Spleen (tissue), 11 donors: Measurements from ENCODE around the gene OR13C4. TPM values are rescaled to one million over a fixed set of nuclear protein-coding genes. Genes with fewer than 3 reads are reported as not detected.
"Not testable (repeated sequence)": the region's sequence is repeated elsewhere in the genome, so short reads cannot be mapped to it uniquely, and the experiment has no call there.

ENCODE experiments used
- DNase-seq: peaks from one replicate; pipeline ENCODE4 v3.0.0-alpha.2; 2020
- H3K27ac ChIP-seq, 8 donors: fragments of 200-600 bp; sonication (generic) in 7 of 8; 1 replicate in 4 of 8; 2 replicates in 4 of 8; pipeline versions ENCODE4 v1.5.0 to v1.8.0; 2016 to 2021; ENCODE audit warnings: inconsistent platforms in 4 of 8, mild to moderate bottlenecking in 4 of 8, moderate library complexity in 1 of 8
- H3K27me3 ChIP-seq, 7 donors: fragments of 200-600 bp; sonication (generic) in 6 of 7; replicated peaks in 1 of 7; 1 replicate in 4 of 7; 2 replicates in 3 of 7; pipeline versions ENCODE4 v1.5.0 to v1.8.0; 2016 to 2021; ENCODE audit warnings: inconsistent platforms in 3 of 7, mild to moderate bottlenecking in 1 of 7
- H3K36me3 ChIP-seq, 6 donors: fragments of 200-600 bp; sonication (generic) in 5 of 6; 1 replicate in 4 of 6; 2 replicates in 2 of 6; pipeline versions ENCODE4 v1.5.0 to v1.8.0; 2016 to 2021; ENCODE audit warnings: inconsistent platforms in 2 of 6
- H3K4me1 ChIP-seq, 6 donors: fragments of 200-600 bp; sonication (generic) in 5 of 6; 1 replicate in 3 of 6; 2 replicates in 3 of 6; pipeline versions ENCODE4 v1.5.0 to v1.8.0; 2016 to 2021; ENCODE audit warnings: inconsistent platforms in 3 of 6
- H3K4me3 ChIP-seq, 8 donors: fragments of 200-600 bp; sonication (generic) in 7 of 8; 1 replicate in 4 of 8; 2 replicates in 4 of 8; pipeline versions ENCODE4 v1.5.0 to v1.8.0; 2016 to 2021; ENCODE audit warnings: inconsistent platforms in 4 of 8, mild to moderate bottlenecking in 4 of 8, moderate library complexity in 2 of 8
- H3K9me3 ChIP-seq, 8 donors: fragments of 200-600 bp; sonication (generic) in 7 of 8; 1 replicate in 4 of 8; 2 replicates in 4 of 8; pipeline versions ENCODE4 v1.5.0 to v1.8.0; 2016 to 2021; ENCODE audit warnings: inconsistent platforms in 4 of 8
- POLR2A ChIP-seq, 3 donors: fragments of 450-650 bp; IDR thresholded peaks; one replicate each; pipeline ENCODE4 v1.5.1; 2017; ENCODE audit warnings: antibody characterized with exemption in 3 of 3, mild to moderate bottlenecking in 1 of 3
- POLR2AphosphoS5 ChIP-seq, 3 donors: sonication (generic); formaldehyde crosslinking; IDR thresholded peaks; one replicate each; pipeline ENCODE4 v1.5.1; 2017; ENCODE audit warnings: antibody characterized with exemption in 3 of 3
- WGBS, 5 donors: extraction: QIAGEN DNeasy Blood & Tissue Kit in 3 of 5; methylation state at CpG; one replicate each; pipeline versions ENCODE4 v1.1.5 to v1.1.7; 2013 to 2018; 5-methylcytosine and 5-hydroxymethylcytosine counted together
- intact Hi-C: fragments of 100-400 bp; cut with DNase I; formaldehyde crosslinking; loops from one replicate; pipeline ENCODE4 v1.15.0; 2023; ENCODE audit warnings: low total_unique reads
- polyA plus RNA-seq, 3 donors: library from polyadenylated mRNA; stranded (reverse); fragments of 200-250 nt; gene quantifications; one replicate each; pipeline ENCODE4 v1.2.1, GENCODE V29; 2013
- total RNA-seq, 7 donors: library from RNA; depleted of rRNA in 3 of 7; stranded (reverse); fragments of >200 nt in 3 of 7; fragmentation: NEBNext Ultra II Directional in 4 of 7; extraction: Animal tissue kit (Norgen Biotek cat#: 25700) in 4 of 7; gene quantifications; one replicate each; pipeline versions ENCODE4 v1.1.0 to v1.2.1, GENCODE V29; 2016 to 2021
- TF ChIP-seq, protein P1 (sequence below), 11 experiments: fragments of 200-600 bp in 7 of 11; fragments of 450-650 bp in 4 of 11; sonication (generic) in 4 of 11; IDR thresholded peaks in 8 of 11; conservative IDR thresholded peaks in 3 of 11; 1 replicate in 7 of 11; 2 replicates in 4 of 11; pipeline versions ENCODE4 v1.4.0 to v1.8.0; 2016 to 2021; ENCODE audit warnings: antibody characterized with exemption in 11 of 11, inconsistent platforms in 4 of 11, mild to moderate bottlenecking in 1 of 11
- donor health status: healthy with polysubstance abuse.
- donor health status: DM: no; HTN: no; CAD: no; lungs with moderate emphysema.
- donor health status: DM: no; HTN: no; CAD: no.
- donor health status: Bipolar disorder and iron deficiency.
- donor health status: healthy.
- donor health status: DM: no; HTN: no; CAD: no.
- donor health status: DM: yes; HTN: yes; CAD: no.

The OR13C4 gene
- total and polyA plus RNA-seq, 10 donors: not detected

- WGBS, 5 donors: 82 to 88% (median 87%) methylated on average over 4 of the region's 4 CpGs
- Histone ChIP-seq H3K9me3 (no peaks in the 10 kb centered on the region), H3K4me1 (no peaks in the 10 kb centered on the region), H3K36me3 (no peaks in the 10 kb centered on the region), H3K4me3 (no peak overlapping the region), H3K27ac (no peak overlapping the region), H3K27me3 (no peaks in the 10 kb centered on the region)
- no peak for DNase-seq
- intact Hi-C loops: loop anchor here (10.0 kb wide), 1 partner anchor 50 kb away; the partner anchor contains the start of gene OR13C5
- TF ChIP-seq POLR2A (IDR thresholded peaks at IDR 0.05) (no peak), POLR2AphosphoS5 (IDR thresholded peaks at IDR 0.05) (no peak)
- TF ChIP-seq, protein P1, sequence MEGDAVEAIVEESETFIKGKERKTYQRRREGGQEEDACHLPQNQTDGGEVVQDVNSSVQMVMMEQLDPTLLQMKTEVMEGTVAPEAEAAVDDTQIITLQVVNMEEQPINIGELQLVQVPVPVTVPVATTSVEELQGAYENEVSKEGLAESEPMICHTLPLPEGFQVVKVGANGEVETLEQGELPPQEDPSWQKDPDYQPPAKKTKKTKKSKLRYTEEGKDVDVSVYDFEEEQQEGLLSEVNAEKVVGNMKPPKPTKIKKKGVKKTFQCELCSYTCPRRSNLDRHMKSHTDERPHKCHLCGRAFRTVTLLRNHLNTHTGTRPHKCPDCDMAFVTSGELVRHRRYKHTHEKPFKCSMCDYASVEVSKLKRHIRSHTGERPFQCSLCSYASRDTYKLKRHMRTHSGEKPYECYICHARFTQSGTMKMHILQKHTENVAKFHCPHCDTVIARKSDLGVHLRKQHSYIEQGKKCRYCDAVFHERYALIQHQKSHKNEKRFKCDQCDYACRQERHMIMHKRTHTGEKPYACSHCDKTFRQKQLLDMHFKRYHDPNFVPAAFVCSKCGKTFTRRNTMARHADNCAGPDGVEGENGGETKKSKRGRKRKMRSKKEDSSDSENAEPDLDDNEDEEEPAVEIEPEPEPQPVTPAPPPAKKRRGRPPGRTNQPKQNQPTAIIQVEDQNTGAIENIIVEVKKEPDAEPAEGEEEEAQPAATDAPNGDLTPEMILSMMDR (IDR thresholded peaks at IDR 0.05 in 8 of 11, conservative IDR thresholded peaks at IDR 0.05 in 3 of 11): no peak
These were observed 17.6 kb upstream of the OR13C4 start for GRCh38 chr9:104544644-104545043.

DNA sequence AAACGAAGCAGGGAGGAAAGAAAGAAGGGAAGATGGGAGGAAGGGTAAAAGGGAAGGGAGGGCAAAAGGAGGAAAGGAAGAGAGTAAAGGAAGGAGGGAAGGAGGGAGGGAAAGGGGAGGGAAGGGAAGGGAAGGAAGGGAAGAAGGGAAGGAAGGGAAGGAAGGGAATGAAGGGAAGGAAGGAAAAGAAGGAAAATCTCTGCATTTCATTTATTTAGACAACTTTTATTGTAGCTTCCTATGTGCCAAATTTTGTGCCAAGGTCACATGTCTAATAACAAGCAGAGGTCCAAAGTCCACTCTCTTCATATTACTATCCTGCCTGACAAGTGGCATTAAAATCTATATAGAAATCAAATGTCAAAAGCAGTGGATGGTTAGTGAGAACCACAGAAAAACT lies 12.3 kb upstream of the OR13C4 start:
- Histone ChIP-seq H3K27me3 (no peaks in the 10 kb centered on the region), H3K36me3 (no peaks in the 10 kb centered on the region), H3K27ac (no peak overlapping the region), H3K4me1 (no peaks in the 10 kb centered on the region), H3K4me3 (no peak overlapping the region), H3K9me3 (no peaks in the 10 kb centered on the region)
- TF ChIP-seq POLR2A (IDR thresholded peaks at IDR 0.05) (no peak), POLR2AphosphoS5 (IDR thresholded peaks at IDR 0.05) (no peak)
- intact Hi-C loops: no loop called here
- WGBS, 5 donors: 26 to 57% (median 35%) methylated on average over 1 of the region's 1 CpG
- no peak for DNase-seq

DNA sequence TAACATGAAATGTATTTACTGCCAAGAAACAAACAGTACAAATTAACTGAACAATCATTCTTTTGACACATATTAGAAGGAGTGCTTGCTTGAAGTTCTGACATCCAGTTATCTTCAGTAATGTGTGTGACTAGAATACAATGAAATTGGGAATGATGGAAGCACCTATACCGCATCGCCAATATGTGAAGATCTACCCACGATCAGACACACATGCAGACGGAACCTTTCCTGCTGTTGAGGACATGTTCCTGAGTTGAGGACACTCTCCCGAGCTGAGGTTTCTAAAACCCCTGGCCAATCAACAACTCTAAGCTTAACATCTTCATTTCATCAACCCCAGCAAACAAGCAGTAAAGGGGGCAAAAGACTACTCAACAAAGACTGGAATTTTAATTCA lies 9.7 kb upstream of the OR13C4 start, which contains the start of gene OR13C3:
OR13C3 (minus strand) TSS at position 101 of the 400 bp plus-strand sequence. CDS start 133 bp downstream, outside the sequence.
- no peaks in the 10 kb centered on the region for H3K9me3 ChIP-seq
- H3K4me3 ChIP-seq: no peak within 1 kb of the TSS
- WGBS, 5 donors: 86 to 90% (median 89%) methylated on average over 5 of the region's 5 CpGs
- no peak for DNase-seq
- H3K27me3 ChIP-seq: no peaks in the 10 kb centered on the region
- no peaks in the 10 kb centered on the region for H3K4me1 ChIP-seq
- no peaks in the 10 kb centered on the region for H3K36me3 ChIP-seq
- intact Hi-C loops: no loop called here
- TF ChIP-seq POLR2A (IDR thresholded peaks at IDR 0.05) (no peak), POLR2AphosphoS5 (IDR thresholded peaks at IDR 0.05) (no peak)
- TF ChIP-seq, protein P1 (IDR thresholded peaks at IDR 0.05 in 8 of 11, conservative IDR thresholded peaks at IDR 0.05 in 3 of 11): no peak
- H3K27ac ChIP-seq: no peak within 1 kb of the TSS

- H3K4me3 ChIP-seq, H3K4me1 ChIP-seq, H3K36me3 ChIP-seq, intact Hi-C loops, DNase-seq, H3K27me3 ChIP-seq, H3K27ac ChIP-seq: not testable (repeated sequence)
- 81 to 86% (median 82%) methylated on average over 10 of the region's 10 CpGs for WGBS, 5 donors
- peaks cover 0 to 11% (median 2%) of the 10 kb centered on the region in 8 donors for H3K9me3 ChIP-seq
These were observed 6.8 kb downstream of the OR13C4 start for GRCh38 chr9:104520241-104520640.

DNA sequence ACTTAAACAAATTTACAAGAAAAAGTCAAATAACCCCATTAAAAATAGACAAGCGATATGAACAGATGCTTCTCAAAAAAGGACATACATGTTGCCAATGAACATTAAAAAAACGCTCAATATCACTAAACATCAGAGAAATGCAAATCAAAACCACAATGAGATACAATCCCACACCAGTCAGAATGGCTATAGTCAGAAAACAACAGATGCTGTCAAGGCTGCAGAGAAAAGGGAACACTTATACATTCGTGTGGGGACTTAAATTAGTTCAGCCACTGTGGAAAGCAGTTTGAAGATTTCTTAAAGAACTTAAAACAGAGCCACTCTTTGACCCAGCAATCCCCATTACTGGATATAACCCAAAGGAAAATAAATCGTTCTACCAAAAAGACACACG lies 12.1 kb downstream of the OR13C4 start:
- Histone ChIP-seq H3K27ac (no peak overlapping the region), H3K27me3 (no peaks in the 10 kb centered on the region), H3K36me3 (no peaks in the 10 kb centered on the region), H3K4me1 (no peaks in the 10 kb centered on the region), H3K9me3 (no peaks in the 10 kb centered on the region), H3K4me3 (no peak overlapping the region)
- intact Hi-C loops: no loop called here
- WGBS, 5 donors: 63 to 75% (median 73%) methylated on average over 5 of the region's 5 CpGs
- no peak for DNase-seq
- no peak for TF ChIP-seq POLR2A (IDR thresholded peaks at IDR 0.05)
- TF ChIP-seq, protein P1 (IDR thresholded peaks at IDR 0.05 in 8 of 11, conservative IDR thresholded peaks at IDR 0.05 in 3 of 11): no peak
- TF ChIP-seq POLR2AphosphoS5 (IDR thresholded peaks at IDR 0.05): no peak
